Femur (tissue), 1 donor: ENCODE measurements around the gene ACSS1.

Experiments used
- DNase-seq: peaks from one replicate; pipeline ENCODE4 v3.0.0-alpha.2; 2017

ACSS1 gene

GRCh38 chr20:25058847-25059810 is 1.2 kb upstream of the ACSS1 start:
- DNase-seq: peak; percentile 59

- DNase-seq: peak; percentile 76
Measured at GRCh38 chr20:25057234-25058050, 497 bp downstream of the ACSS1 start.

GRCh38 chr20:25056690-25057233 is 1.2 kb downstream of the ACSS1 start:
- no peak for DNase-seq

- DNase-seq: peak; percentile 21
Measured at GRCh38 chr20:25055711-25056495, 2.0 kb downstream of the ACSS1 start.

GRCh38 chr20:25054995-25055629 is 2.8 kb downstream of the ACSS1 start:
- DNase-seq: no peak

- no peak for DNase-seq
Measured at GRCh38 chr20:25054096-25054820, 3.7 kb downstream of the ACSS1 start.

- peak; percentile 83 for DNase-seq
Measured at GRCh38 chr20:25053255-25054031, 4.5 kb downstream of the ACSS1 start.

GRCh38 chr20:25052255-25053194 is 5.4 kb downstream of the ACSS1 start:
- DNase-seq: peak; percentile 71

- DNase-seq: peak; percentile 22
Measured at GRCh38 chr20:25051386-25052155, 6.4 kb downstream of the ACSS1 start.

GRCh38 chr20:25050501-25051350 is 7.2 kb downstream of the ACSS1 start:
- DNase-seq: peak; percentile 18

- DNase-seq: peak; percentile 10
Measured at GRCh38 chr20:25050082-25050481, 7.9 kb downstream of the ACSS1 start.

- peak; percentile 17 for DNase-seq
Measured at GRCh38 chr20:25049261-25050060, 8.5 kb downstream of the ACSS1 start.

GRCh38 chr20:25048519-25048952 is 9.4 kb downstream of the ACSS1 start:
- DNase-seq: peak; percentile 10

GRCh38 chr20:25047766-25048165 is 10.2 kb downstream of the ACSS1 start:
- peak; percentile 9 for DNase-seq

- DNase-seq: peak; percentile 12
Measured at GRCh38 chr20:25046736-25047666, 10.9 kb downstream of the ACSS1 start.
